Activated CD4-positive, alpha-beta T cell treated with anti-CD3 and anti-CD28 coated beads, Interleukin-2, amount 50 U/mL, for 24 hours (primary cell): Measurements from ENCODE around the gene ARAP1.

Source experiments
- DNase-seq, 2 donors: peaks; one replicate each; pipeline ENCODE4 v3.0.0-alpha.2; 2020; ENCODE audit warnings: low read depth in 1 of 2, low spot score in 1 of 2

Gene ARAP1

GRCh38 chr11:72705442-72706365, 46.5 kb downstream of the ARAP1 start:
- no peak for DNase-seq

GRCh38 chr11:72704783-72705265, 47.4 kb downstream of the ARAP1 start:
- no peak for DNase-seq

- no peak for DNase-seq
Observed at GRCh38 chr11:72704028-72704782, 48.0 kb downstream of the ARAP1 start.

GRCh38 chr11:72703267-72704008, 48.8 kb downstream of the ARAP1 start:
- DNase-seq = no peak

GRCh38 chr11:72702577-72703241, 49.5 kb downstream of the ARAP1 start:
- no peak for DNase-seq

- no peak for DNase-seq
Observed at GRCh38 chr11:72702096-72702495, 50.1 kb downstream of the ARAP1 start.

GRCh38 chr11:72701466-72701865, 50.7 kb downstream of the ARAP1 start:
- no peak for DNase-seq

GRCh38 chr11:72700146-72700545, 52.1 kb downstream of the ARAP1 start:
- no peak for DNase-seq

GRCh38 chr11:72697814-72698213, 54.4 kb downstream of the ARAP1 start:
- no peak for DNase-seq

- DNase-seq = no peak
Observed at GRCh38 chr11:72696866-72697700, 55.1 kb downstream of the ARAP1 start.

GRCh38 chr11:72695354-72695753, 56.9 kb downstream of the ARAP1 start:
- no peak for DNase-seq

- no peak for DNase-seq
Observed at GRCh38 chr11:72693271-72693968, 58.8 kb downstream of the ARAP1 start.

- DNase-seq = no peak
Observed at GRCh38 chr11:72692498-72693237, 59.5 kb downstream of the ARAP1 start.

- no peak for DNase-seq
Observed at GRCh38 chr11:72690166-72690565, 62.0 kb downstream of the ARAP1 start.

- no peak for DNase-seq
Observed at GRCh38 chr11:72688929-72689328, 63.3 kb downstream of the ARAP1 start.

- DNase-seq = no peak
Observed at GRCh38 chr11:72688486-72688885, 63.7 kb downstream of the ARAP1 start.

- no peak for DNase-seq
Observed at GRCh38 chr11:72687326-72687725, 64.9 kb downstream of the ARAP1 start.

GRCh38 chr11:72686639-72687220, 65.5 kb downstream of the ARAP1 start:
- no peak for DNase-seq
